Endothelial cell of umbilical vein (primary cell): Measurements from ENCODE around the gene BRMS1. TPM values are rescaled to one million over a fixed set of nuclear protein-coding genes. Genes with fewer than 3 reads are reported as not detected.

ENCODE experiments used
- BruUV-seq: library from RNA; stranded (reverse); fragments of 400-500 nt; replicated peaks from 2 replicates; lab custom pipeline; 2021; lab: Mats Ljungman, UMichigan
- CTCF ChIA-PET: fragments of 300-600, 350-600 bp; sonication (Branson Sonifier 250); formaldehyde crosslinking; loops from one replicate; lab custom pipeline; 2021; ENCODE audit warnings: antibody characterized with exemption, inconsistent platforms; lab: Charles Lee
- POLR2A ChIA-PET: fragments of 300-600, 350-600 bp; sonication (Branson Sonifier 250); formaldehyde crosslinking; loops from one replicate; lab custom pipeline; 2021; ENCODE audit warnings: antibody characterized with exemption, inconsistent platforms; lab: Charles Lee
- DNase-seq: peaks from one replicate; pipeline ENCODE4 v3.0.0-alpha.2; 2011; ENCODE audit warnings: low read depth, low spot score
- FAIRE-seq: peaks from 2 replicates; lab custom pipeline; 2011; peaks lifted over from hg19 to GRCh38; lab: Jason Lieb, UNC
- H2AFZ ChIP-seq: 2 replicates; pipeline ENCODE4 v1.6.0; 2012; ENCODE audit warnings: low read depth, low read length, control low read depth, inconsistent platforms
- H3K27ac ChIP-seq: 2 replicates; pipeline ENCODE4 v1.5.1; 2011; ENCODE audit warnings: low read depth, mild to moderate bottlenecking, control low read depth, low read length, moderate library complexity; ENCODE audit not compliant: insufficient read depth
- H3K27me3 ChIP-seq, 2 experiments: 2 replicates each; pipeline versions ENCODE4 v1.6.0 to v1.6.1; 2011; ENCODE audit warnings: low read length in 2 of 2, mixed read lengths in 1 of 2; ENCODE audit not compliant: control insufficient read depth in 2 of 2, insufficient read depth in 2 of 2
- H3K36me3 ChIP-seq, 2 experiments: 2 replicates in 1 of 2; 3 replicates in 1 of 2; pipeline ENCODE4 v1.5.1; 2011; ENCODE audit warnings: low read length in 2 of 2, mild to moderate bottlenecking in 1 of 2, moderate library complexity in 1 of 2; ENCODE audit not compliant: control insufficient read depth in 2 of 2, insufficient read depth in 2 of 2; ENCODE audit errors: extremely low read depth in 1 of 2
- H3K4me1 ChIP-seq: 3 replicates; pipeline ENCODE4 v1.5.1; 2011; ENCODE audit warnings: mild to moderate bottlenecking, low read length; ENCODE audit not compliant: control insufficient read depth, insufficient read depth; ENCODE audit errors: extremely low read depth
- H3K4me2 ChIP-seq: 2 replicates; pipeline ENCODE4 v1.6.1; 2011; ENCODE audit warnings: low read length, control low read depth, mixed read lengths; ENCODE audit not compliant: insufficient read depth
- H3K4me3 ChIP-seq, 3 experiments: fragments of 200-600 bp in 1 of 3; sonication (generic), shearing (Covaris generic) in 1 of 3; replicated peaks in 1 of 3; 2 replicates each; pipeline ENCODE4 v1.5.1; 2011 to 2016; ENCODE audit warnings: control low read depth in 3 of 3, low read length in 3 of 3, mild to moderate bottlenecking in 2 of 3, inconsistent platforms in 1 of 3, low read depth in 1 of 3, moderate library complexity in 1 of 3; ENCODE audit not compliant: insufficient read depth in 1 of 3
- H3K79me2 ChIP-seq: 2 replicates; pipeline ENCODE4 v1.6.0; 2012; ENCODE audit warnings: low read length, inconsistent platforms; ENCODE audit not compliant: control insufficient read depth, insufficient read depth
- H3K9ac ChIP-seq: replicated peaks from 2 replicates; pipeline ENCODE3; 2011; ENCODE audit warnings: low read length, control low read depth; ENCODE audit not compliant: insufficient read depth; ENCODE audit errors: extremely low read depth
- H3K9me1 ChIP-seq: replicated peaks from 3 replicates; pipeline ENCODE4 v1.6.0; 2011; ENCODE audit warnings: mild to moderate bottlenecking, low read length; ENCODE audit not compliant: control insufficient read depth, insufficient read depth; ENCODE audit errors: extremely low read depth
- H3K9me3 ChIP-seq: replicated peaks from 2 replicates; pipeline ENCODE4 v1.5.1; 2012; ENCODE audit warnings: low read length, inconsistent platforms; ENCODE audit not compliant: control insufficient read depth, insufficient read depth
- H4K20me1 ChIP-seq: replicated peaks from 2 replicates; pipeline ENCODE3; 2011; ENCODE audit warnings: mild to moderate bottlenecking, low read length; ENCODE audit not compliant: control insufficient read depth, insufficient read depth; ENCODE audit errors: extremely low read depth
- CTCF ChIP-seq, 2 donors: IDR thresholded peaks; 1 replicate in 1 of 2; 2 replicates in 1 of 2; pipeline ENCODE4 v1.5.1; 2011; ENCODE audit warnings: low read length in 2 of 2, mild to moderate bottlenecking in 2 of 2, moderate library complexity in 2 of 2, control low read depth in 1 of 2, inconsistent platforms in 1 of 2, low read depth in 1 of 2; ENCODE audit not compliant: insufficient read depth in 1 of 2; ENCODE audit errors: extremely low read depth in 1 of 2
- EZH2 ChIP-seq: IDR thresholded peaks from 2 replicates; pipeline ENCODE4 v1.6.1; 2012; ENCODE audit warnings: borderline replicate concordance, low read depth, mild to moderate bottlenecking, moderate library complexity, low read length, inconsistent platforms; ENCODE audit not compliant: severe bottlenecking
- FOS ChIP-seq: IDR thresholded peaks from 2 replicates; pipeline ENCODE4 v1.6.1; 2011; ENCODE audit warnings: mild to moderate bottlenecking, low read length, moderate library complexity, borderline replicate concordance; ENCODE audit not compliant: insufficient read depth
- GATA2 ChIP-seq: IDR thresholded peaks from 2 replicates; pipeline ENCODE4 v1.7.0; 2011; ENCODE audit warnings: low read depth, mild to moderate bottlenecking, moderate library complexity, mixed read lengths, low read length; ENCODE audit not compliant: insufficient read length, insufficient read depth
- JUN ChIP-seq: IDR thresholded peaks from 2 replicates; pipeline ENCODE4 v1.6.1; 2011; ENCODE audit warnings: borderline replicate concordance, low read depth; ENCODE audit not compliant: insufficient read length, insufficient read depth
- MAX ChIP-seq: IDR thresholded peaks from 2 replicates; pipeline ENCODE4 v1.6.1; 2011; ENCODE audit not compliant: insufficient read depth, insufficient read length
- MYC ChIP-seq: IDR thresholded peaks from one replicate; pipeline ENCODE4 v1.6.1; 2011; ENCODE audit warnings: mild to moderate bottlenecking, low read depth, low read length
- POLR2A ChIP-seq: IDR thresholded peaks from 2 replicates; pipeline ENCODE4 v1.6.1; 2012; ENCODE audit warnings: low read depth, mild to moderate bottlenecking, control low read depth, low read length
- POLR2AphosphoS5 ChIP-seq: IDR thresholded peaks from 2 replicates; pipeline ENCODE4 v1.6.1; 2012; ENCODE audit warnings: low read depth, mild to moderate bottlenecking, control low read depth, low read length, moderate library complexity; ENCODE audit not compliant: insufficient read depth
- dilution Hi-C: fragments of 300-500 bp; cut with MboI; formaldehyde crosslinking; loops from one replicate; pipeline ENCODE4 v1.15.0; 2019; ENCODE audit warnings: low sequenced_read_pairs; ENCODE audit not compliant: extremely low pct_ligation_motif_present
- intact Hi-C: fragments of 100-400 bp; cut with micrococcal nuclease; formaldehyde crosslinking; loops from one replicate; pipeline ENCODE4 v1.10.0; 2022
- polyA plus RNA-seq, 4 experiments: library from polyadenylated mRNA; depleted of rRNA in 3 of 4; stranded (reverse) in 3 of 4; unstranded in 1 of 4; fragments of >200 nt; gene quantifications; 2 replicates each; pipeline versions ENCODE4 v1.2.1 to v1.2.3, GENCODE V29; 2011 to 2012; ENCODE audit warnings: missing spikeins in 1 of 4
- total RNA-seq: library from RNA; stranded (reverse); gene quantifications from 2 replicates; pipeline ENCODE4 v1.2.3, GENCODE V29; 2021

Gene BRMS1
- total and polyA plus RNA-seq, 2 donors (not counting 3 experiments of a cell fraction or from before 2014, with no cell fraction given): 51.4 to 53.1 TPM

- Histone ChIP-seq H3K79me2 (no peaks in the 10 kb centered on the region), H2AFZ (no peak overlapping the region), H3K9me3 (no peaks in the 10 kb centered on the region), H3K27me3 (peaks cover 5 to 7% of the 10 kb centered on the region in 2 experiments), H4K20me1 (no peaks in the 10 kb centered on the region), H3K36me3 (no peaks in the 10 kb centered on the region), H3K9ac (no peak overlapping the region), H3K9me1 (no peaks in the 10 kb centered on the region), H3K27ac (no peak overlapping the region), H3K4me1 (peaks cover 7% of the 10 kb centered on the region), H3K4me3 (no peak overlapping the region), H3K4me2 (no peak overlapping the region)
- FAIRE-seq (no peak), DNase-seq (no peak)
- intact Hi-C loops (no loop called here), dilution Hi-C loops (no loop called here)
- ChIA-PET CTCF (no interaction called here), POLR2A (no interaction called here)
- no TSS peak for BruUV-seq
- TF ChIP-seq POLR2AphosphoS5 (no peak), MYC (no peak), GATA2 (no peak), POLR2A (no peak), MAX (no peak), CTCF (IDR thresholded peaks at IDR 0.05; ENCODE audit: extremely low read depth in 1 of 2, insufficient read depth in 1 of 2, low read depth in 1 of 2, low read length in 2 of 2) (no peak), JUN (no peak), FOS (no peak), EZH2 (no peak)
Measured at GRCh38 chr11:66367561-66368312, 22.8 kb upstream of the BRMS1 start.
